ENCODE measurements around the gene ZBTB40.
A peak's percentile ranks its signal among the peaks of the same experiment; 100 is the strongest.

ZBTB40 gene, protein sequence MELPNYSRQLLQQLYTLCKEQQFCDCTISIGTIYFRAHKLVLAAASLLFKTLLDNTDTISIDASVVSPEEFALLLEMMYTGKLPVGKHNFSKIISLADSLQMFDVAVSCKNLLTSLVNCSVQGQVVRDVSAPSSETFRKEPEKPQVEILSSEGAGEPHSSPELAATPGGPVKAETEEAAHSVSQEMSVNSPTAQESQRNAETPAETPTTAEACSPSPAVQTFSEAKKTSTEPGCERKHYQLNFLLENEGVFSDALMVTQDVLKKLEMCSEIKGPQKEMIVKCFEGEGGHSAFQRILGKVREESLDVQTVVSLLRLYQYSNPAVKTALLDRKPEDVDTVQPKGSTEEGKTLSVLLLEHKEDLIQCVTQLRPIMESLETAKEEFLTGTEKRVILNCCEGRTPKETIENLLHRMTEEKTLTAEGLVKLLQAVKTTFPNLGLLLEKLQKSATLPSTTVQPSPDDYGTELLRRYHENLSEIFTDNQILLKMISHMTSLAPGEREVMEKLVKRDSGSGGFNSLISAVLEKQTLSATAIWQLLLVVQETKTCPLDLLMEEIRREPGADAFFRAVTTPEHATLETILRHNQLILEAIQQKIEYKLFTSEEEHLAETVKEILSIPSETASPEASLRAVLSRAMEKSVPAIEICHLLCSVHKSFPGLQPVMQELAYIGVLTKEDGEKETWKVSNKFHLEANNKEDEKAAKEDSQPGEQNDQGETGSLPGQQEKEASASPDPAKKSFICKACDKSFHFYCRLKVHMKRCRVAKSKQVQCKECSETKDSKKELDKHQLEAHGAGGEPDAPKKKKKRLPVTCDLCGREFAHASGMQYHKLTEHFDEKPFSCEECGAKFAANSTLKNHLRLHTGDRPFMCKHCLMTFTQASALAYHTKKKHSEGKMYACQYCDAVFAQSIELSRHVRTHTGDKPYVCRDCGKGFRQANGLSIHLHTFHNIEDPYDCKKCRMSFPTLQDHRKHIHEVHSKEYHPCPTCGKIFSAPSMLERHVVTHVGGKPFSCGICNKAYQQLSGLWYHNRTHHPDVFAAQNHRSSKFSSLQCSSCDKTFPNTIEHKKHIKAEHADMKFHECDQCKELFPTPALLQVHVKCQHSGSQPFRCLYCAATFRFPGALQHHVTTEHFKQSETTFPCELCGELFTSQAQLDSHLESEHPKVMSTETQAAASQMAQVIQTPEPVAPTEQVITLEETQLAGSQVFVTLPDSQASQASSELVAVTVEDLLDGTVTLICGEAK

GRCh38 chr1:22451702-22452480 lies at the start of gene ZBTB40:
Gene ZBTB40, plus strand, starts transcription at chr1:22451851. Its CDS starts 38,098 bp downstream, at chr1:22489949.
- DNase-seq = peak; percentile 98

DNA sequence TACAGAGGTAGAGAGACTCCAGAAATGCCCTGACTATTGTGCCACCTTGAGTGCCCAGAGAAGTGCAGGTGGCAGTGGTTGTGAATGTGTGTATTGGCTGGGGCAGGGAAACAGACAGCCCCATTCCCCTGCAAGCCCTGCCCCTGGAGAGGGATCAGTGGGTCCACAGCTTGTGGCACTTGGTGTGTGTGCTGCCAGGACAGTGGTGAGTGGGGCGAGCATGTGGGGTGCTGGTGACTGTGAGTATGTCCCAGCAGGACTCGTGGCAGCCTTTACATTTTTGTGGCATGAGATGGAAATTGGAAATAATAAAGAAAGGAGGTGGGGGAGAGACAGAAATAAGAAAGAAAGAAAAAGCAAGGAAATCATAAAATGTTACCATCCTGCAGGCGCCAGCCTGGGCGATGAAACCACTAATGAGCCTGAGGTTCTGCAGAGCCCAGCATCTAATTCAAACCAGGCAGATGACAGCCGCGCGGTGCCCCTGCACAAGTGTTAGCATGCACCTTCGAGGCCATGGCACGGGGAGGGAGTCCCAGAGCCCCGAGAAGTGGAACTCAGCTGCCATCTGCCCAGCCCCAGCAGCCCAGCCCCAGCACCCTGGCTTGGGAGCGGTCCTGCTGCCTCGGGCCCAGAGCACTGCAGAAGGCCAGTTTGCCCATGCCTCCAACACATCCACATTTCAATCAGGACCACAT lies 49.1 kb upstream of the ZBTB40 start:
- DNase-seq = no peak

GRCh38 chr1:22404486-22404885 lies 47.2 kb upstream of the ZBTB40 start:
- no peak for DNase-seq

GRCh38 chr1:22406722-22407495 lies 44.7 kb upstream of the ZBTB40 start:
- DNase-seq = peak; percentile 37

- DNase-seq = peak; percentile 85
These were observed 43.4 kb upstream of the ZBTB40 start for GRCh38 chr1:22408230-22408629.

DNA sequence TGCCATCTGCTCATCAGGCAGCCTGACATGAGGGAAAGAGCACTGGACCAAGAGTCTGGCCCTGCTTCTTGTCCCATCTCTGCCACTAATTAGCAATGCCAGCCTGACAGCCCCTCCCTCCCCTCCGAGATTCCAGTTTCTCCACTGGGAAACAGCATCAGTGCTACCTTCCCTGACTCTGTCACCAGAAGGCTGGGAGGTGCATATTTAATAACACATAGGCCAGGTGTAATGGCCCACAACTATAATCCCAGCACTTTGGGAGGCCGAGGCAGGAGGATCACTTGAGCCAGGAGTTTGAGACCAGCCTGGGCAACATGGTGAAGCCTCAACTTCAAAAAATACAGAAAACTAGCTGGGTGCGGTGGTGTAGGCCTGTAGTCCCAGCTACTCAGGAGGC lies 41.2 kb upstream of the ZBTB40 start:
- DNase-seq = peak; percentile 41

- peak; percentile 41 for DNase-seq
These were observed 40.6 kb upstream of the ZBTB40 start for GRCh38 chr1:22410928-22411495.

GRCh38 chr1:22411589-22411988 lies 40.1 kb upstream of the ZBTB40 start:
- DNase-seq = no peak

- DNase-seq = peak; percentile 80
These were observed 38.5 kb upstream of the ZBTB40 start for GRCh38 chr1:22412932-22413727.

- DNase-seq = no peak
These were observed 37.9 kb upstream of the ZBTB40 start for GRCh38 chr1:22413799-22414198.

GRCh38 chr1:22414244-22414751 lies 37.4 kb upstream of the ZBTB40 start:
- peak; percentile 45 for DNase-seq

GRCh38 chr1:22415489-22415888 lies 36.2 kb upstream of the ZBTB40 start:
- no peak for DNase-seq

DNA sequence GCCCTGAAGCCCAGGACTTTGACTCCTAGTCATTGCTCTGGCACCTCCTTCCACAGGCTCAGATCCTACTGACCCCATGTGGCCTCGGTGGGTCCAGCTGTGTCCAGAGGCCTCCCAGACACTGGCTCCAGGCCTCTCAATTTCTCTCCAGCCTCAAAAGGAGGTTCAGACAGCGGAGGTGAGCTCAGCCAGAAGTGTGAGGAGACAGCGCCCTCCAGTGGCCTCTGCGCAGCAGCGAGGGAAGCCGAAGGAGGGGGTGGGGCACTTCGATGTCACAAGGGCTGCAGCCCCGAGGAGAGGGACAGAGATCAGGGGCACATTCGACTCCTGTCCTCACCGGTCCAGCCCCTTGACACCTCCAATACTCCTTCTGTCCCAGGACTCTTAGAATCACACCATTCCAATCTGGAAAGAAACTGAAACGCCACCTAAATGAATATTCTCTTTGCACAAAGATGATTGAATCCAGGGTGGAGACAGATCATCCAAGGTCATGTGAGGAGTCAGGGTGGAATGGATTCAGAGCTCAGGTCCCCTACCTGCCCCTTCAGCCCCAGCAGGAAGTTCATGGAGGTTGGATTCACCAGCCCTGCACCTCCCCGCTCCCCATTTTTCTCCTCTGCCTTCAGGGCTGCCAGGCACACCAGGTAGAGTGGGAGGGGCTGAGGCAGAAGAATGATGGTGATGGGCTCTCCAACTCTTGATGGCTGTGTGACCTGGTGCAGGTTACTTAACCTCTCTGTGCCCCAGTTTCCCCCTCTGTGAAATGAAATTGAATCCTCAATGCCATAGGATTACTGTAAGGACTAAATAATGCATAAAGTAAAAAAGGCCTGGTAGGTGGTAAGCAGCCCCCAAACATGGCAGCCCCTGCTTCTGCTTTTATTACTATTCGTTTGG lies 34.8 kb upstream of the ZBTB40 start:
- peak; percentile 91 for DNase-seq

DNA sequence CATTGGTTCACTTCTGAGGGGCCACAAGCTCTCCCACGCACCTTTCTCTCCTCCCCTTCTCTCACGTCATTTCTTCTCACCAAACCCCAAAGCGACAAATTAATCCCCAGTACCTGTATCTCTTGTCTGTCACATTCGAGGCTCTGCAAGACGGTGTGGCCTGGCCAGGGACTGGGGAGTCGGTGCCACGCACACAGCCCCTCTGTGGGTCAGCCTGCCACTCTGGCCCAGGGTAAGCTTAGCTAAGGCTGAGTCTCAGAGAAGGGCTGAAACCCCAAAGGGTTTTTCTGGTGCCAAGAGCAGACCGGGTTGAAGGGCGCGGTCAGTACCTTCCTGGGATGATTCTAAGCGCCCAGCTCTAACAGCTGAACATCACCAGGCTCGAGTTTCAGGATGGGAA lies 34.2 kb upstream of the ZBTB40 start:
- DNase-seq = no peak

GRCh38 chr1:22418312-22418711 lies 33.3 kb upstream of the ZBTB40 start:
- DNase-seq = no peak

DNA sequence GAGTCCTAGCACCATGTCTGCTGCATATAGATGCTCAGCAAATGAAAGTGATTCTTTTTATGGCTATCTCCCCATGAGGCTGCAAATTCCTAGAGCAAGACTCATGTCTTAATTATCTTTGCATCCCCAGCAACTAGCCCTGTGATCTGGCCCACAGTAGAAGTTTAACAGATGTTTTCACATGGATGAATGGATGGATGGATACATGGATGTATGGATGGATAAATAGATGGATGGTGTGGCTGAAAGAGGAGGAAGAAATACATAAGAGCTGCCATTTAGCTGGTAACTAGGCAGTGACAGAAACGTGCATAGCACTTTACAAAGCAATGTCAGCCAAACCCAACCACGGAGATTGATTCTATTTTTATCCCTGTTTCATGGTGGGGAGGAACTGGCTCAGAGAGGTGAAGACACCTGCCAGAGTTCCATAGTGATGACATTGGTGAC lies 32.7 kb upstream of the ZBTB40 start:
- DNase-seq = no peak

DNA sequence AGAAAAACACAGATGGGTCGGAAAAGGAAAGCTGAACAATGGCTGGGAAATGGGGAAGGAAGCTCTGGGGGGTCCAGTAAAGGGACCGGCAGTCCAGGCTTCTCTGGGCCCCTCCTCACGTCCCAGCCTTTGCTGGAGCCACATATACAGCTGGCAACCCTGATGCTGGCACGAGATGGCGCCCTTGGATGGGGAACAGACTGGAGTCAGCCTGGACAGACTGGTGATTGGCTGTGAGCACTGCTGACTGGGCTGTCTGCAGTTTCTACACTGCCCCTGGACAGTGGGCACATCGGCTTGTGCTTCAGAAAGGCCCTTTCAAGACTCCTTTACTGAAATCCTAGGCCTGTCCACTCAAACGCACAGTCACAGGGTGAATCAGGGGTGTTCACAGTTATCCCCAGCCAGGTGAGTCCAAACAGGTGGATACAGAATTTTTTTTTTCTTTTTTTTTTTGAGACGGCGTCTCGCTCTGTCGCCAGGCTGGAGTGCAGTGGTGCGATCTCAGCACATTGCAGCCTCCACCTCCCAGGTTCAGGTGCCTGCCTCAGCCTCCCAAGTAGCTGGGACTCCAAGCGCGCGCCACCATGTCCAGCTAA lies 31.1 kb upstream of the ZBTB40 start:
- peak; percentile 94 for DNase-seq

DNA sequence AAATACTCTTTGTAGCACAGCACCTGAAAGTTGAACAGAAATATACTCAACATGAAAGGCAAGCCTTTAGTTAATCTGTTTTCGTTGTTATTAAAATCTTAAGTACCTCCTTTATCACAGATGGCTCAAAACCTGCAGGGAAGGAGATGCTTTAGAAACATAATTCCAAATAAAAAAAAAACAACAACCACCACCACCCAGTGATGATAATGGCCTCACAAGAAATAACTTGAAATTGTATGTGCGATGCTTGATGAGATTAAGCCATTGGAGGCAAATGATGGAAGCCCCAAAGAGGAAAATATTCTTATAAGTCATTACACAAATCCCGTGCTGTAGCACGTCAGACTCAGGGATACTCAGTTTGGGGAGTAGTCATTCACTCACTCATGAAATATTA lies 24.9 kb upstream of the ZBTB40 start:
- no peak for DNase-seq
